NCI-H460 (cell line): ENCODE results near the gene ADRM1. TPM values are rescaled to one million over a fixed set of nuclear protein-coding genes. Genes with fewer than 3 reads are reported as not detected.
A peak's percentile ranks its signal among the peaks of the same experiment; 100 is the strongest.

Source experiments
- DNase-seq: peaks from one replicate; pipeline ENCODE4 v3.0.0-alpha.2; 2016; ENCODE audit warnings: low read depth; ENCODE audit errors: extremely low read depth
- polyA plus RNA-seq: library from polyadenylated mRNA; depleted of rRNA; stranded (reverse); fragments of >200 nt; gene quantifications from 2 replicates; pipeline ENCODE4 v1.2.3, GENCODE V29; 2014; cell fraction: nucleus; rRNA removed
- total RNA-seq: library from RNA; depleted of rRNA; stranded (reverse); fragments of >200 nt; shearing (Covaris generic); gene quantifications from 2 replicates; pipeline ENCODE4 v1.2.3, GENCODE V29; 2014; rRNA removed

The ADRM1 gene
- total RNA-seq: 142 and 176 TPM in 2 replicates
- polyA plus RNA-seq: 281 and 296 TPM in 2 replicates

- peak; percentile 95 for DNase-seq
Observed at GRCh38 chr20:62302341-62303061, at the start of gene ADRM1. Gene ADRM1, plus strand, starts transcription at chr20:62302997. Its CDS starts 572 bp downstream, at chr20:62303569.

DNA sequence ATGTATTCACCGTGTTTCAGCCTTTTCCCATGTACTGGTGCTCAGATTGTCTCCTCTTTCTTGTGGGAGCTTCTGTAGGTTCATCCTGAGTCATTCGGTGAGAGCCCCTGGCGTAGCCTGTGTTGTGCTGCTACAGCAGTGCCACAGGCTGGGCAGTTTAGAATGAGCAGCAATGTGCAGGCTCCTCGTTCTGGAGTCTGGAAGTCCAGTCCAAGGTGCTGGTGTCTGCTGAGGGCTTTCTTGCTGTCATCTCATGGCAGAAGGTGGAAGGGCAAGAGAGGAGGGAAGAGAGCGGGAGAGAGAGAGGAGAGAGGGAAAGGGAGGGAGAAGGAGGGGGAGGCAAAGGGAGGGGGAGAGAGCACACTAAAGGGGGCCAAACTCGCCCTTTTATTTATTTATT is 49.4 kb upstream of the ADRM1 start:
- no peak for DNase-seq

DNA sequence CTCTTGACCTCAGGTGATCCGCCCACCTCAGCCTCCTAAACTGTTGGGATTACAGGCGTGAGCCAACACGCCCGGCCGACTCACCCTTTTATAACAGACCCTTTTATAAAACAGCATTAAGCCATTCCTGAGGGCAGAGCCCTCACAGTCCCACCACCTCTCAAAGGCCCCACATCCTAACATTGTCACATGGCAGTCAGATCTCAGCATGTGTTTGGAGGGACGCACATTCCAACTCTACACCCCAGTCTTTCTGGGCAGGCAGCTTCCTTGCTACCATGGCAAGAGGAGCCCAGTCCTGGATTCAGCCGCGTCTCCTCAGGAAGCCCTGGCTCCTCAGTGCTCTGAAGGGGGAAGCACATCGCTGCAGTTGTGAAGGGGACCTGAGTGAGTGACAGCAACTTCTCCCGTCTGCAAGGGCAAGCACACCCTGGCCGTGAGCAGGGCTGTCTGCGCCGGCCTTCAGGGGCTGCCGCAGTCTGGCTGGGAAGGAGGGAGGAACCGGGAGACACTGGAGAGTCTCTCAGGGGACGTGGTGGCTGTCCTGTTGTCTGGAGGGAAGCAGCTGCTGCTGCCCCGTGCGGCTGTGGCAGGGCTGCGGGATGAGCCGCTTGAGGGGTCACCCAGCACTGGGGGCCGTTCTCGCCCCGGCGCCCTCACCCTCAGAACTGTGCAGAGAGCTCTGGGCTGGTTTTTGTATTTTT is 48.6 kb upstream of the ADRM1 start:
- DNase-seq: no peak

- no peak for DNase-seq
Observed at GRCh38 chr20:62255976-62256375, 46.8 kb upstream of the ADRM1 start.

DNA sequence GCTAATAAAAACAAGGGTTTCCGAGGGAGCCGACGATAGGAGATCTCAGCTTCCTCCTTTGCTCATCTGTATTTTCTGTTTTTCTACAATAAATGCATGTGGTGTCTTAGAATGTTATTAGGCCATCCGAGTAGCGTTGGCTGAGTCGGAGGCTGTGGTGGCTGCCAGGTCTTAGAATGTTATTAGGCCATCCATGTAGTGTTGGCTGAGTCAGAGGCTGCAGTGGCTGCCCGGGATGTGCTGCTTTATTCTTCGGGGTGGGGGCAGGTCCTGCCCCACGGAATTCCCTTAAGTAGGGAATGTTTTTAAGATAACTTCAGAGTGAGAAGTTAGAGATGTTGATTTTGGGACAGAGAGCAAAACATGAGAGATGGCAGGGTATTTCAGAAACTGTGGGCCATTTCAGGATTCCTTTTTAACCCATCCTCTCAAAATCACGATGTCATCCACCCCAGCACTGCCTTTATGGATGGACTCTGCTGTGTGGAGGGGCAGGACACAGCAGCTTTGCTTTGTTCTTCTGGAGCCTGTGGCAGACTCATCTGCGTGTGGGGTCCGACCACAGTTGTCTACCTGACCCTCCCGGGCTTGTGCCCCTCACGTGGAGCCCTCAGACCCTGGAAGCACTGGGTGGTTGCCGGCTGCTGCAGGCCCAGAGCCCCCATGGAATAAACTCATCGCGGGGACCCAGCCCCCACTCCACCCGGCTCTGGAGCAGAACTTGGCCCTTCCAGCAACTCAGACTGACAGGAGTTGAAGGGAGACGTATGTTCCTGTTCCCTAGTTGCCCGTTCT is 44.1 kb upstream of the ADRM1 start:
- no peak for DNase-seq

- DNase-seq: no peak
Observed at GRCh38 chr20:62259294-62259565, 43.6 kb upstream of the ADRM1 start.

- DNase-seq: no peak
Observed at GRCh38 chr20:62262064-62262463, 40.7 kb upstream of the ADRM1 start.

DNA sequence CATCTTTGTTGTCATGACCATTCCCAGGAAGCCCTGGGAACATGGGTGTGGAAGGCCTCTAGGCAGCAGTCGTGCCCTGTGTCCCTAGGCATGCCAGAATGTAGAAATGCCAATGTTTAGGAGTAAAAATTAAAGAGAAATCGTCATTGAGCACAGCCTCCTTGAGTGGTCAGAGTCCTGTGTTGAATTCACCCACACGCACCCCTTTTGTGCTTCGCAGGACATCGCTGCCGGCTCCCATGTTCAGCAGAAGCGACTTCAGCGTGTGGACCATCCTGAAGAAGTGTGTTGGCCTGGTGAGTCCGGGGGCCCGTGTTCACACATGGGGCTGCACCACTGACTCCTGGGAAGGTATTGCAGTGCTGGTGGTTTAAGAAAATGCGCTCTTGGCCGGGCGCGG is 39.4 kb upstream of the ADRM1 start:
- DNase-seq: no peak

GRCh38 chr20:62265365-62265764 is 37.4 kb upstream of the ADRM1 start:
- no peak for DNase-seq

GRCh38 chr20:62266340-62266739 is 36.5 kb upstream of the ADRM1 start:
- no peak for DNase-seq

- DNase-seq: no peak
Observed at GRCh38 chr20:62266851-62267250, 35.9 kb upstream of the ADRM1 start.

DNA sequence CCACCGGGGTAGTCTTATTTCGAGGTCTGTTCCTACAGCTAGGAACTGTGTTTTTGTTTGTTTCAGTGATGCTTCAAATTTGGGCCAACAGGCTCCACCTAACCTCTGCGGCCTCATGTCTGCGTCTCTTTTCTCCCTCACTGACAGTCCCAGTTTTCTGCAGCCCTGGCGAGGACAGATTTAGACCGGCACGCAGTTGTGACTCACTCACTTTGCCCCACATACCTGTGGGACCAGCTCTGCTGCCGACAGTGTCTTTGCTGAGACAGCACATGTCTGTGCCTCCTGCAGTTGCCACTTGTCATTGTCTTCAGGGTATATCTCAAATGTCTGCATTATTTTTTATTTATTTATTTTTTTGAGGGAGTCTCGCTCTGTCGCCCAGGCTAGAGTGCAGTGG is 35.3 kb upstream of the ADRM1 start:
- DNase-seq: no peak

DNA sequence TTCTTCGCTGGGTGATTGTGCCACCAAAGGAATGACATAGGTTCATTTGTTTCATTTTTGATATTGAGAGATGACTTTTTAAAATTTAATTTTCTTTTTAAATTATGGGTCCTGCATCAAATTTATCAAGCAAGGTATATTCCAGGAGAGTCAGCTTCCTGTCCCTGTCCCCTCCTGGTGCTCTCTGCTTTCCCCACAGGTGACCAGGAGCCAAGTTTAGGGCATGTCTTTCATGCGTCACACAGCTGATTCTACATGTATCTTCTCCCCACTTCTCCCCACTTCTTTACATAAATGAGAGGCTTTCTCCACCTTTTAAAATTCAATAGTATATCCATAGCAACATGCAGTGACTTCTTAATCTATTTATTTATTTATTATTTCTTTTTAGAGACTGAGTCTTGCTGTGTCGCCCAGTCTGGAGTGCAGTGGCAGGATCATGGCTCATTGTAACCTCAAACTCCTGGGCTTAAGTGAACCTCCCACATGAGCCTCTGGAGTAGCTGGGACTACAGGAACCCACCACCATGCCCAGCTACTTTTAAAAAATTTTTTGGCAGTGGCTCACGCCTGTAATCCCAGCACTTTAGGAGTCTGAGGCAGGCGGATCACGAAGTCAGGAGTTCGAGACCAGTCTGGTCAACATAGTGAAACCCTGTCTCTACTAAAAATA is 34.4 kb upstream of the ADRM1 start:
- DNase-seq: no peak

DNA sequence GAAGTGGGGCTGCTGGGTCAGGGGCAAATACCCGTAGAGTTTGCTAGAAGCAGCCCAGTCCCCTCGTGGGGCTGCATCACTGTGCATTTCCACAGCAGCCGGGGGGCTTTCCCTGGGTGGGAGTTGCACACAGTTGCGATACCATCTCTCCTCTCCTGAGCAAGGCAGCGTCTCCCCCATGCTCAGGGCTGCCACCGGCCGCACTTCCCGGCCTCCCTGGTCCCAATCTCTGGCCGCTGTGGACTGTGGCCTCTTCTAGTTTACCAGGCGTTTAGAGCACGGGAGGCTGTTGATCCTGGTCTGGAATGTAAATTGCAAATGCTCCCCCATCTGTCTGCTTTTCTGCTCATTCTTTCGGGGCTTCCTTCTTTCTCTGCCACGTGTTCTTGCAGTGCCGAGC is 33.4 kb upstream of the ADRM1 start:
- no peak for DNase-seq

- DNase-seq: no peak
Observed at GRCh38 chr20:62269871-62270270, 32.9 kb upstream of the ADRM1 start.

GRCh38 chr20:62272200-62272599 is 30.6 kb upstream of the ADRM1 start:
- DNase-seq: no peak

GRCh38 chr20:62273416-62273815 is 29.4 kb upstream of the ADRM1 start:
- no peak for DNase-seq

GRCh38 chr20:62274332-62274950 is 28.4 kb upstream of the ADRM1 start:
- DNase-seq: no peak

- no peak for DNase-seq
Observed at GRCh38 chr20:62275219-62275618, 27.6 kb upstream of the ADRM1 start.

GRCh38 chr20:62276439-62276838 is 26.4 kb upstream of the ADRM1 start:
- no peak for DNase-seq

GRCh38 chr20:62277253-62277652 is 25.5 kb upstream of the ADRM1 start:
- DNase-seq: no peak
